Measurements from ENCODE around the gene LIMA1. TPM values are rescaled to one million over a fixed set of nuclear protein-coding genes. Genes with fewer than 3 reads are reported as not detected.

The LIMA1 gene
- total RNA-seq, 2 experiments from 2014 or later = 6.2 to 20.4 TPM

- H3K79me2 ChIP-seq (ENCODE audit: insufficient read depth, low read depth, low read length) = no peaks in the 10 kb centered on the region
- H3K4me3 ChIP-seq (ENCODE audit: low read depth, low read length, poor library complexity, severe bottlenecking) = no peak overlapping the region
- ChIA-PET CTCF (ENCODE audit: unreplicated experiment) (no interaction called here), POLR2A (interaction anchor here (0.5 to 1.7 kb wide), 2 partner anchors 16 to 528 kb away, joined by 3 to 4 read pairs; no protein-coding TSS in a partner anchor)
- no peaks in the 10 kb centered on the region for H3K9me2 ChIP-seq (ENCODE audit: insufficient read depth, low read length)
- H4K20me1 ChIP-seq (ENCODE audit: insufficient read depth, low read length) = no peaks in the 10 kb centered on the region
- peaks cover 5% of the 10 kb centered on the region for H3K4me1 ChIP-seq (ENCODE audit: insufficient read depth, low read length, poor library complexity, severe bottlenecking)
- TF ChIP-seq EZH2phosphoT487 (IDR thresholded peaks at IDR 0.05; ENCODE audit: borderline replicate concordance, low read depth, low read length) = no peak
- H2AFZ ChIP-seq (ENCODE audit: low read length) = no peak overlapping the region
- no peak overlapping the region for H3K4me2 ChIP-seq (ENCODE audit: low read length)
- no peaks in the 10 kb centered on the region for H3K9me3 ChIP-seq (ENCODE audit: low read length)
- BruUV-seq (replicated peaks) = no TSS peak
- no peak overlapping the region for H3K27ac ChIP-seq (ENCODE audit: low read depth, low read length, poor library complexity, severe bottlenecking)
- DNase-seq (ENCODE audit: low spot score) = no peak
- no peaks in the 10 kb centered on the region for H3K36me3 ChIP-seq (ENCODE audit: insufficient read depth, low read length)
- intact Hi-C loops (cut with micrococcal nuclease; ENCODE audit: unreplicated experiment) = no loop called here
These were observed 43.1 kb downstream of the LIMA1 start for GRCh38 chr12:50240096-50240791.

GRCh38 chr12:50239355-50239891 is 43.9 kb downstream of the LIMA1 start:
- H3K79me2 ChIP-seq (ENCODE audit: insufficient read depth, low read depth, low read length) = no peaks in the 10 kb centered on the region
- BruUV-seq (replicated peaks) = no TSS peak
- H3K4me1 ChIP-seq (ENCODE audit: insufficient read depth, low read length, poor library complexity, severe bottlenecking) = peaks cover 5% of the 10 kb centered on the region
- ChIA-PET CTCF (ENCODE audit: unreplicated experiment) (no interaction called here), POLR2A (interaction anchor here (0.5 kb wide), 1 partner anchor 68 kb away, joined by 4 read pairs; no protein-coding TSS in a partner anchor)
- no peaks in the 10 kb centered on the region for H3K36me3 ChIP-seq (ENCODE audit: insufficient read depth, low read length)
- no peak overlapping the region for H3K27ac ChIP-seq (ENCODE audit: low read depth, low read length, poor library complexity, severe bottlenecking)
- intact Hi-C loops (cut with micrococcal nuclease; ENCODE audit: unreplicated experiment) = no loop called here
- no peaks in the 10 kb centered on the region for H3K9me3 ChIP-seq (ENCODE audit: low read length)
- H3K4me2 ChIP-seq (ENCODE audit: low read length) = no peak overlapping the region
- no peaks in the 10 kb centered on the region for H4K20me1 ChIP-seq (ENCODE audit: insufficient read depth, low read length)
- no peaks in the 10 kb centered on the region for H3K9me2 ChIP-seq (ENCODE audit: insufficient read depth, low read length)
- no peak for DNase-seq (ENCODE audit: low spot score)
- H2AFZ ChIP-seq (ENCODE audit: low read length) = no peak overlapping the region
- TF ChIP-seq, protein P1, sequence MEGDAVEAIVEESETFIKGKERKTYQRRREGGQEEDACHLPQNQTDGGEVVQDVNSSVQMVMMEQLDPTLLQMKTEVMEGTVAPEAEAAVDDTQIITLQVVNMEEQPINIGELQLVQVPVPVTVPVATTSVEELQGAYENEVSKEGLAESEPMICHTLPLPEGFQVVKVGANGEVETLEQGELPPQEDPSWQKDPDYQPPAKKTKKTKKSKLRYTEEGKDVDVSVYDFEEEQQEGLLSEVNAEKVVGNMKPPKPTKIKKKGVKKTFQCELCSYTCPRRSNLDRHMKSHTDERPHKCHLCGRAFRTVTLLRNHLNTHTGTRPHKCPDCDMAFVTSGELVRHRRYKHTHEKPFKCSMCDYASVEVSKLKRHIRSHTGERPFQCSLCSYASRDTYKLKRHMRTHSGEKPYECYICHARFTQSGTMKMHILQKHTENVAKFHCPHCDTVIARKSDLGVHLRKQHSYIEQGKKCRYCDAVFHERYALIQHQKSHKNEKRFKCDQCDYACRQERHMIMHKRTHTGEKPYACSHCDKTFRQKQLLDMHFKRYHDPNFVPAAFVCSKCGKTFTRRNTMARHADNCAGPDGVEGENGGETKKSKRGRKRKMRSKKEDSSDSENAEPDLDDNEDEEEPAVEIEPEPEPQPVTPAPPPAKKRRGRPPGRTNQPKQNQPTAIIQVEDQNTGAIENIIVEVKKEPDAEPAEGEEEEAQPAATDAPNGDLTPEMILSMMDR (conservative IDR thresholded peaks at IDR 0.05; ENCODE audit: low read length) = no peak
- TF ChIP-seq EZH2phosphoT487 (IDR thresholded peaks at IDR 0.05; ENCODE audit: borderline replicate concordance, low read depth, low read length) = no peak
- no peak overlapping the region for H3K4me3 ChIP-seq (ENCODE audit: low read depth, low read length, poor library complexity, severe bottlenecking)

DNA sequence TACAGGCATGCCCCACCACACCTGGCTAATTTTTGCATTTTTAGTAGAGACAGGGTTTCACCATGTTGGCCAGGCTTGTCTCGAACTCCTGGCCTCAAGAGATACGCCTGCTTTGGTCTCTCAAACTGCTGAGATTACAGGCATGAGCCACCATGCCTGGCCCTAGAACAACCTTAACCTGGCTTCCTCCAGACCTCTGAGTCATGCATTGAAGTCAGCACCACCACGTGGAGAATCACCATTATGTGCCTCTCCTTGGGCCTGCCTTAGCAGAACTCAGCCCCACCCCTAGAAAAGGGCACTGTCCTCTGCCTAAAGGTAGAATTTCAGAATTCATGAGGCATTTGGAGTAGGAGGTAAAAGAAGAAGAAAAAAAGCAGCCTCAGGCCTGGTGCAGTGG is 49.0 kb downstream of the LIMA1 start:
- BruUV-seq (replicated peaks) = no TSS peak
- ChIA-PET POLR2A (interaction anchor here (0.8 kb wide), 1 partner anchor 73 kb away, joined by 5 read pairs; no protein-coding TSS in a partner anchor), CTCF (ENCODE audit: unreplicated experiment) (no interaction called here)
- H3K36me3 ChIP-seq (ENCODE audit: insufficient read depth, low read length) = no peaks in the 10 kb centered on the region
- no peak for DNase-seq (ENCODE audit: low spot score)
- H3K27ac ChIP-seq (ENCODE audit: low read depth, low read length, poor library complexity, severe bottlenecking) = no peak overlapping the region
- no peaks in the 10 kb centered on the region for H3K9me3 ChIP-seq (ENCODE audit: low read length)
- peaks cover 4% of the 10 kb centered on the region for H3K4me1 ChIP-seq (ENCODE audit: insufficient read depth, low read length, poor library complexity, severe bottlenecking)
- intact Hi-C loops (cut with micrococcal nuclease; ENCODE audit: unreplicated experiment) = no loop called here
- no peak overlapping the region for H2AFZ ChIP-seq (ENCODE audit: low read length)
- no peaks in the 10 kb centered on the region for H3K9me2 ChIP-seq (ENCODE audit: insufficient read depth, low read length)
- no peak for TF ChIP-seq EZH2phosphoT487 (IDR thresholded peaks at IDR 0.05; ENCODE audit: borderline replicate concordance, low read depth, low read length)
- TF ChIP-seq, protein P1 (conservative IDR thresholded peaks at IDR 0.05; ENCODE audit: low read length) = no peak
- no peaks in the 10 kb centered on the region for H3K79me2 ChIP-seq (ENCODE audit: insufficient read depth, low read depth, low read length)
- no peak overlapping the region for H3K4me2 ChIP-seq (ENCODE audit: low read length)
- H3K4me3 ChIP-seq (ENCODE audit: low read depth, low read length, poor library complexity, severe bottlenecking) = no peak overlapping the region
- no peaks in the 10 kb centered on the region for H4K20me1 ChIP-seq (ENCODE audit: insufficient read depth, low read length)
